Stimulated activated CD8-positive, alpha-beta memory T cell treated with anti-CD3 and anti-CD28 coated beads, Interleukin-4, amount 100 ng/mL, for 1 hour (primary cell): Measurements from ENCODE around the gene KRT76.
"Not testable (repeated sequence)": the region's sequence is repeated elsewhere in the genome, so short reads cannot be mapped to it uniquely, and the experiment has no call there.

Source experiments
- DNase-seq, 2 donors: peaks; one replicate each; pipeline ENCODE4 v3.0.0-alpha.2; 2020; ENCODE audit warnings: low read depth in 2 of 2, low spot score in 1 of 2

Gene KRT76

GRCh38 chr12:52761218-52761617, 15.9 kb downstream of the KRT76 start:
- not testable (repeated sequence) for DNase-seq

- DNase-seq: no peak
Observed at GRCh38 chr12:52760623-52761022, 16.5 kb downstream of the KRT76 start.

GRCh38 chr12:52759695-52760094, 17.4 kb downstream of the KRT76 start:
- DNase-seq: no peak

GRCh38 chr12:52759218-52759617, 17.9 kb downstream of the KRT76 start:
- no peak for DNase-seq

GRCh38 chr12:52757449-52758176, 19.5 kb downstream of the KRT76 start:
- DNase-seq: no peak

- no peak for DNase-seq
Observed at GRCh38 chr12:52756281-52756960, 20.7 kb downstream of the KRT76 start.

GRCh38 chr12:52755533-52755932, 21.6 kb downstream of the KRT76 start:
- DNase-seq: no peak

GRCh38 chr12:52754135-52754534, 23.0 kb downstream of the KRT76 start:
- no peak for DNase-seq

GRCh38 chr12:52753283-52753682, 23.9 kb downstream of the KRT76 start:
- no peak for DNase-seq

GRCh38 chr12:52752516-52752915, 24.6 kb downstream of the KRT76 start:
- no peak for DNase-seq

- no peak for DNase-seq
Observed at GRCh38 chr12:52751795-52752194, 25.4 kb downstream of the KRT76 start.

GRCh38 chr12:52750532-52750931, 26.6 kb downstream of the KRT76 start:
- not testable (repeated sequence) for DNase-seq

GRCh38 chr12:52749827-52750226, 27.3 kb downstream of the KRT76 start:
- DNase-seq: no peak

- DNase-seq: no peak
Observed at GRCh38 chr12:52748578-52748977, 28.6 kb downstream of the KRT76 start.

- no peak for DNase-seq
Observed at GRCh38 chr12:52745554-52745953, 31.6 kb downstream of the KRT76 start.

- no peak for DNase-seq
Observed at GRCh38 chr12:52744493-52745156, 32.5 kb downstream of the KRT76 start.

- DNase-seq: no peak
Observed at GRCh38 chr12:52742822-52743457, 34.2 kb downstream of the KRT76 start.

GRCh38 chr12:52742196-52742580, 35.0 kb downstream of the KRT76 start:
- no peak for DNase-seq

- peak; percentile 34 to 36 for DNase-seq
Observed at GRCh38 chr12:52741375-52742195, 35.6 kb downstream of the KRT76 start.

GRCh38 chr12:52740584-52740983, 36.6 kb downstream of the KRT76 start:
- no peak for DNase-seq

GRCh38 chr12:52739963-52740362, 37.2 kb downstream of the KRT76 start:
- no peak for DNase-seq
